Stimulated activated memory B cell treated with anti-CD40 and anti-IgM and Interleukin-4, amounts not matched to agents 10 μg/mL and 1 μg/mL and 100 μg/mL, for 72 hours (primary cell): ENCODE results near the gene SOBP.

Experiments used
- ATAC-seq: fragments of 150-1000 bp; cut with Tn5 transposase; 2 replicates; pipeline ENCODE4 v1.10.0; 2021
- H3K27ac Mint-ChIP-seq: one replicate; pipeline ENCODE4 v1.8.0; 2022; ENCODE audit warnings: mild to moderate bottlenecking, mixed read lengths
- H3K27me3 Mint-ChIP-seq: one replicate; pipeline ENCODE4 v1.8.0; 2022; ENCODE audit warnings: mixed read lengths
- H3K36me3 Mint-ChIP-seq: one replicate; pipeline ENCODE4 v1.8.0; 2022; ENCODE audit warnings: mixed read lengths
- H3K4me1 Mint-ChIP-seq: one replicate; pipeline ENCODE4 v1.8.0; 2022; ENCODE audit warnings: mixed read lengths
- H3K4me3 Mint-ChIP-seq: one replicate; pipeline ENCODE4 v1.8.0; 2022; ENCODE audit warnings: mild to moderate bottlenecking, moderate library complexity, mixed read lengths
- H3K9me3 Mint-ChIP-seq: one replicate; pipeline ENCODE4 v1.8.0; 2022; ENCODE audit warnings: mixed read lengths

The SOBP gene

DNA sequence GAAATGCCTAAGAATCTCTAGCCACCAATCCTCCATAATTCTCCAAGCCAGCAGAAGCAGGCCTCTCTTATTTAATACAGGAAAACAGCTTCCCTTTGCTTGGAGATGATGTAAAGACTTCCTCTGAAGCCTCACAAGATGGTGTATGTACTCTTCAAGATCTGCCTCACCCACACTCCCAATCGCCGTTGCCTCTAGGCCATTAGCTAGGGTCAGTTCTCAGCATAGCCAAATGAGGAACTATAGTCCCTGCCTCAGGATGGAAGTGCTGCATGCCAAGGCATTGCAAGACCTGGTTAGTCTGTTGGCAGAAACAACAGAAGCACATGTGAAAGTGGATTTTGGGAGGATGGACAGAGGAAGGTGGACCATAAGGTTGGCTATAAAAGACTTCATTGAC is 195.1 kb downstream of the SOBP start:
- H3K27me3 Mint-ChIP-seq: no peaks in the 10 kb centered on the region
- H3K4me1 Mint-ChIP-seq: no peaks in the 10 kb centered on the region
- peaks cover 3% of the 10 kb centered on the region for H3K9me3 Mint-ChIP-seq
- no peaks in the 10 kb centered on the region for H3K36me3 Mint-ChIP-seq
- no peak overlapping the region for H3K27ac Mint-ChIP-seq
- no peak for ATAC-seq
- H3K4me3 Mint-ChIP-seq: no peak overlapping the region

DNA sequence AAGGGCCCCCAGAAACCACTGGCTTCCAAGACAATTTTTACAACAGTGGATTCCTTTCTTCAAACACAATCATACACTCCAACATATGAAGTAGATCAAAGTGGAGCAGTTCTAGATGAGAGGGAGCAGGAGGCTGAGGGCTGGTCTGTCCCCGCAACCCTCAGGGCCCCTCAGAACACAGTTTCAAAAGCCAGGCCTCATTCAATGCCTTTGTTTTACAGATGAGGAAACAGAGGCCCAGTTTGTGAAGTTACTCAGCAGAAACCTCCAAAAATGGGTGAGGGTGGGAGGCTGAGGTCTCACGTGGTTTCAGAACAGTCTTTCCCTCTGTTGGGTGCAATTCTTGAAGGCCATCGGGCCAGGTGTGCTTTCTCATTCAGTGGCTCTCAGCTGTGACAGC is 199.3 kb downstream of the SOBP start:
- no peaks in the 10 kb centered on the region for H3K4me1 Mint-ChIP-seq
- H3K27me3 Mint-ChIP-seq: peaks cover 14% of the 10 kb centered on the region
- H3K27ac Mint-ChIP-seq: no peak overlapping the region
- H3K9me3 Mint-ChIP-seq: no peaks in the 10 kb centered on the region
- no peak for ATAC-seq
- no peaks in the 10 kb centered on the region for H3K36me3 Mint-ChIP-seq
- no peak overlapping the region for H3K4me3 Mint-ChIP-seq

DNA sequence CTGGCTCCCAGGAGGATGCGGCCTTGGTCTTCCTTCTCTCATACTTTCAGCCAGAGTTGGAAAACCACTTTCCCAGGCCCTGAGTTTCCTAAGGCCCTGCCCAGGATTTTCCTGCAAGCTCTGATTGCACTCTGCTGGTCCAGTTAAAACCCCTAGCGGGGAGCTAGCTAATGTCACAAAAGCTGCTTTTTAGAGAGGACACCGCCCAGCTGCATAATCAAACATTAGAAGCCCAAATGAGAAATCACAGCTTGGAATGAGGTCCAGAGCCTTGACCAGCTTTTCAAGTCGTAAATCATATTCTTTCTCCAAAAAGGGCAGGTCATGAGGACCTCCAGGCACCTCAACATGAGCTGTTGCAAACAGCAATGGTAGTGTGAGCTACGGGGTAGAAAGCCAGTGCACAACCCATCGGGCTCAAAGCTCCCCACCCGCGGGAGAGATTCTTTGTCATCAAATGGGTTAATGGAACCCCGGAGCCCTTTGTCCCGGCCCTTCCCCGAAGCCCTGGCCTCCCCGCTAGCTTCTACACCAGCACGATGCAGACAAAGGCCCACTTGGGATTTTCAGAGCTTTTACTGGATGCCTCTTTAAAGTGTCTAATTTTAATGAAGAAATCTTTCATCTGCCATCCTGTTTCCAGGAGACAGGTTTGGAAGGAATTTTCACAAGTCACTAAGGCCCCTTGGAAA is 200.2 kb downstream of the SOBP start:
- Mint-ChIP-seq H3K36me3 (no peaks in the 10 kb centered on the region), H3K9me3 (no peaks in the 10 kb centered on the region), H3K27ac (no peak overlapping the region), H3K4me3 (no peak overlapping the region), H3K4me1 (no peaks in the 10 kb centered on the region), H3K27me3 (peaks cover 14% of the 10 kb centered on the region)
- no peak for ATAC-seq

DNA sequence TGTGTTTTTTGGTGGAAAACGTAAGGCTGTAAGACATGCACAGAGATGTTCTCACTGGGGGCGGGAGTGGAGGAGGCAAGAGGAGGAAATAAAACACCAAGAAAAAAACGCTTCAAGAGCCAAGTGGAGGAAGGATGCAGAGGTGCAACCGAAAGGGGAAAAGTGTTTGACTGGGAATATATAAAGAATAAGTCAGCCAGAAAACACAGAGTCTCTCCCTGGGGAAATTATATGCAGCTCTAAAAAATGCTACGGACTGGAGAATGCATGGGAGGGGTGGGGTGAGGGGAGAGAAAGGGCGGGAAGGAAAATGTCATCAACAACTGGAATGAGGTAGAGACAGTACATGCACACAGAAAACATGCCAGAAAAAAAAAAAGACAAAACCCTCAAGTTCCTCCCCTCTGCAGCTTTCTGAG is 200.7 kb downstream of the SOBP start:
- Mint-ChIP-seq H3K4me1 (no peaks in the 10 kb centered on the region), H3K4me3 (no peak overlapping the region), H3K27ac (no peak overlapping the region), H3K9me3 (no peaks in the 10 kb centered on the region), H3K36me3 (no peaks in the 10 kb centered on the region), H3K27me3 (peaks cover 14% of the 10 kb centered on the region)
- ATAC-seq: no peak

DNA sequence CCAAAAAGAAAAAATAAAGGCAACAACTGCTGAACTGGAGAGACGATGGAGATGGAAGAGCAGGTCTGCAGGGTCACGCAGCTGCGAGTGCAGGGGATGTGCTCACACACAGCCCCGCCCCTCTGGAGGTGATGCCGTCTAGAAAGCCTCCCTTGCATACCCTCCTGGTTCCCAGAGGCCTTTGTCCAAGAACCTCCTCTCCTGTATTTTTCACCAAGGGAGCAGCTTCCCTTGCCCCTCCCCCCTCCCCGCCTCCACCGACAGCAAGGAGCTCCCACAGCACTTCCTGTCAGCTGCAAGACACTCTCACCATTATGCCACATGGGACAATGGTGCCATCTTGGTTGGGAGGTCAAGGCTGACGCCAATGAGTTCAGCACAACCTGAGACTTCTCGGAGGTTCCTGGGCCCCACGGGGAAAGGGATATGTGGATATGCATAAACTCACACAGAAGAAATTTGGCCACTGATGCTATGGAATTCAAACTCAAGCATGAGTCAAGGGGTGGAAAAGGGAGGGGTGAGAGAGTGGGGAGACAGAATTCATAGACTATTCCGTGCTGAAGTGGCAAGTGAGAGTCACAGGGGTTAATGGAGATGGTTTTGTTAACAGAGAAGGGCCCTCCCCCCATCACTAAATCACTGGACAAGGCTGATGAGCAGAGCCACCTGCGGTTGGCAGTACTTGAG is 201.3 kb downstream of the SOBP start:
- H3K27me3 Mint-ChIP-seq: peaks cover 14% of the 10 kb centered on the region
- H3K4me1 Mint-ChIP-seq: no peaks in the 10 kb centered on the region
- no peaks in the 10 kb centered on the region for H3K36me3 Mint-ChIP-seq
- H3K4me3 Mint-ChIP-seq: no peak overlapping the region
- no peak overlapping the region for H3K27ac Mint-ChIP-seq
- no peak for ATAC-seq
- no peaks in the 10 kb centered on the region for H3K9me3 Mint-ChIP-seq

DNA sequence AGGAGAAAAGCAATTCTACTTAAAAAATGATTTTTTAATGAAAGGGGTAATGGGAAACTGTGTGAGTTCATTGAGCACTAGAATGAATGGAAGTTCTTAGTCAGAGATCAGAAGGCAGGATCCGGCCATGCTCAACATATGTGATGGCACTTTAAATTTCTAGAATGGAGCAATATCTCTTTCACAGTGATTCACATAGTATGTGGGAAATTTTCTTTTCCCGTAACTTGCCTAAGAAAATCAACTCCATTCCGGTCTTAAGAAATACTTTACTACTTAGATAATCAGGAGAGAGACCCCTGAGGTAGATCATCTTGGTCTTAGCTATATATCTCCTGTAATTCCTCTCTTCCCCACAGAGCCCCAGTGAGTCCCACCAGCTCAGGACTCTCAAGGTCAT is 202.4 kb downstream of the SOBP start:
- Mint-ChIP-seq H3K27me3 (peaks cover 14% of the 10 kb centered on the region), H3K27ac (no peak overlapping the region)
- no peak for ATAC-seq

DNA sequence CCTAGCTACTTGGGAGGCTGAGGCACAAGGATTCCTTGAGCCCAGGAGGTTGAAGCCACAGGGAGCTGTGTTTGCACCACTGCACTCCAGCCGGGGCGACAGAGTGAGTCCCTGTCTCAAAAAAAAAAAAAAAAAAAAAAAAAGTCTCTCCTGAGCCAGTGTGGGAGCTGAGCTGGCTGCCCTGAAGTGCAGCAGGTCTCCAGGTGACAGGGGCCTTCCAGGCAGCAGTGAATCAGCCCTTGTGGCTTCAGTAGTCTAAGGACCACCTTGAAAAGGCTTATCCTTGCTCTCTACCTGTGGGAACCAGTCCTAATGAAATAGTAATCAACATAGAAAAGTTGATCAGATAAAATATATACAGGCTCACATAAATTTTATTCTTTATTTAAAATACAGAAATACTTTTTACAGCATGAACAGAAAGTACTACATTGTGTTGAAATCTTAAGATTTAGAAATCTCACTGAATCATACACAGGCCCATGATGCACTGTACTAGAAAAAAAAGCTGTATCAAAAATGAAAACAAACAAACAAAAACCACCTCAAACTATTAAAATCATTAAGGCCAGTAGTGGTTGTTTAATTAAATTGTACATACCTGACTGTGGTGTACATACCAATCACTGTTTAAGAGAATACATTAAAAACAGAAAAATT is 205.3 kb downstream of the SOBP start:
- Mint-ChIP-seq H3K27me3 (peaks cover 24% of the 10 kb centered on the region), H3K9me3 (no peaks in the 10 kb centered on the region), H3K4me3 (no peak overlapping the region), H3K4me1 (no peaks in the 10 kb centered on the region), H3K36me3 (no peaks in the 10 kb centered on the region), H3K27ac (no peak overlapping the region)
- ATAC-seq: no peak

More for the DNA sequence above, 202.4 kb downstream of the SOBP start:
- H3K9me3 Mint-ChIP-seq: no peaks in the 10 kb centered on the region
- H3K4me3 Mint-ChIP-seq: no peak overlapping the region
- H3K4me1 Mint-ChIP-seq: no peaks in the 10 kb centered on the region
- H3K36me3 Mint-ChIP-seq: no peaks in the 10 kb centered on the region

DNA sequence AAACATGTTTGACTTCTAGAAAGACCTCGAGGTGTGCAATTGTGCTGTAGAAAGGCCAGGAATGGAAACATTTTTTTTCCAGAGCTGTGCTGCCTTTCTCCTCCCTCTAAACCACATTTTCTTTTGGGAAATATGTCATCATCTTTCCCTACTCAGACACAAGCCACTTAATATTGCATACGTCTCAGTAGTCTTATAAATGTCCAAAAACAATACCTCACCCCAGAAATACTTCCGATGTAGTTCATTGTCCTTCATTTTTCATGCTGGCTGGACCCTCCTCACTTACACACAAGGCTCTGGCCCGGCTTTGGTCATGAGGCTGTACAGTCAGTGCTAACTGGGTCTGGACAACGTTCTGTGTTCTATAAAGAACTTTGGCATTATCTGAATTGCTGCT is 207.8 kb downstream of the SOBP start:
- Mint-ChIP-seq H3K27ac (no peak overlapping the region), H3K27me3 (peaks cover 12% of the 10 kb centered on the region), H3K4me3 (no peak overlapping the region), H3K36me3 (no peaks in the 10 kb centered on the region), H3K4me1 (no peaks in the 10 kb centered on the region), H3K9me3 (no peaks in the 10 kb centered on the region)
- no peak for ATAC-seq

DNA sequence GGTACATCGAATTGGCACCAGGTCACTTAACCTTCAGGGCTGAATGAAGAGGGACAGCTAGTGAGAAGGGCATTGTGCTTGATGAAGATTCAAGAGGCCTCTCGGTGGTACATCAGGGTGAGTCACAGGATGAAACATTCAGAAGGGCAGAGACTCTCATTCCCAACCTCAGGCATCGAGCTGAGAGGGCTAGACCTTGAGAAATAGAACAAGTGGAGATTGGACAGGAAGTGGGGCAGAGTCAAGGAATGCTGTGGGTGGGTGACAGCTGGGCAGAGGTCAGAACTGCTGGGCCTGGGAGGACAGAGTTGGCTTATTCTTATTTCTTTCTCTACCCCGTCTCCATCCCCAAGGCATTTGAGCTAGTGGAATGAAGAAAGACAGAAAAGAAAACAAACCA is 208.2 kb downstream of the SOBP start:
- no peaks in the 10 kb centered on the region for H3K4me1 Mint-ChIP-seq
- no peak for ATAC-seq
- no peak overlapping the region for H3K4me3 Mint-ChIP-seq
- no peak overlapping the region for H3K27ac Mint-ChIP-seq
- H3K9me3 Mint-ChIP-seq: no peaks in the 10 kb centered on the region
- no peaks in the 10 kb centered on the region for H3K36me3 Mint-ChIP-seq
- H3K27me3 Mint-ChIP-seq: peaks cover 12% of the 10 kb centered on the region

DNA sequence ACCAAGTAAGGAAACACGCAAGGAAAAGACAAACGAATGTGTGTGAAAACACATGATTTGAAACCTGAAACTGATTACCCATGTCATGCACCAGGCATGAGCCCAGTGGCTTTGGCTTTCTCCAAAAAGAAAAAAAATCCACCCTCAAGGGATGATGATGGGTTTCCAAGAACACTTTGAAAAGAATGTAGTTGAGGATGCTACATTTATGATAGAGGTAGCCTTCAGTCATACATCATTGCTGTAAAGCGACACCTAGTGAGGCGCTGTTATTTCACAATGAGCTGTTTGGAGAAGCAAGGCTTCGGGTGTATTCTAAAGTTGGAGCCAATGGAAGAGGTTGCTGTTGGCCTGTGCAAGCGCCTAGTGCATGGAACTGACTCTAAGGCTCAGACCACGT is 209.3 kb downstream of the SOBP start:
- Mint-ChIP-seq H3K27me3 (peaks cover 12% of the 10 kb centered on the region), H3K4me1 (peaks cover under 1% of the 10 kb centered on the region), H3K36me3 (no peaks in the 10 kb centered on the region), H3K9me3 (no peaks in the 10 kb centered on the region), H3K27ac (no peak overlapping the region), H3K4me3 (no peak overlapping the region)
- ATAC-seq: no peak

DNA sequence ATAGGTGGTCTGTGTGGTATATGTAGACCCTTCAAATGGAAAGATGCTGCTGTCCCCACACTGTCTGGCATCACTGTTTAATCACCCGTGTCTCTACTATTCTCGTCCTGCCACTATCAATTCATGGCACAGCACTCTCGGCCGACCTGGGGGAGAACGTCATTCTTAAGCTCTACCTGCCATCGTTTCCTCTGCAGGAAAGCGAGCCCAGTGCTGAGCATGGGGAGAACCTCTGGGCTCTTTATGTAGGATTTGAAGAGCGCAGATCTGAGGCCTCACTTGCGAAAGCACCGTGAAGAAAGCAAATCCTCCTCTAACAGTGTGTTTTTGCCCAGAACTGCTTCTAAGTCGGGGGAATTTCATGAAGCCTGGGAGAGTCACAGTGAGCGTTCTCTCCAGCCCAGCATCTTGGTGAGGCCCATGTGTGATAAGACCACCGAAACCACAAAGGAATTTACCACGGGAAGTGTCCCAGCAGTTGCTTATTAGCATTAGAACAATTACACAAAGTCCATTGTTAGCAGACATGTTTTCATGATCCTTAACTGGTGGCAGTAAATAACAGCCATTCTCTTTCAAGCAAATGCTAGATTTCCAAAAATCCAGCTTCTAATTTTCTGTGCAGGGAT is 209.9 kb downstream of the SOBP start:
- H3K9me3 Mint-ChIP-seq: no peaks in the 10 kb centered on the region
- ATAC-seq: no peak
- H3K27ac Mint-ChIP-seq: no peak overlapping the region
- no peaks in the 10 kb centered on the region for H3K36me3 Mint-ChIP-seq
- peaks cover 6% of the 10 kb centered on the region for H3K4me1 Mint-ChIP-seq
- no peak overlapping the region for H3K4me3 Mint-ChIP-seq
- peaks cover 12% of the 10 kb centered on the region for H3K27me3 Mint-ChIP-seq

DNA sequence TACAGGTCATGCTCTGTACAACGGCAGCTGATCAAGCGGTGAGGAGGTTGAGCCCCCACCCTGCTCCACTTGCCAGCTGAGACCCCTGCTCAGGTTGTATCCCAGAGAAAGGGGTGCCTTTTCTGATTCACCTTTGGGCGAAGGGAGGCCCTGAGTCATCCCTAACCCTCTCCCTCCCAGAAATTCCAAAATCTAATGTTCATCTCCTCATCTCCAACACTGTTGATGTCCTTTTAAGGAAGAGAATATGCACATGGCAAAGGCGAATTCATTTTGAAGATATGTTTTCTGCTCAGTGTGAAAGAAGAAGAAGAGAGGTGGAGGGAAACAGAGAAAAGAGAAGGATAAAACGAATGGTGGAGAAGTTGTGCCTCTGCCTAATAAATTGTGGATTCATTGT is 213.7 kb downstream of the SOBP start:
- no peaks in the 10 kb centered on the region for H3K9me3 Mint-ChIP-seq
- no peak for ATAC-seq
- no peaks in the 10 kb centered on the region for H3K36me3 Mint-ChIP-seq
- H3K4me3 Mint-ChIP-seq: no peak overlapping the region
- H3K27ac Mint-ChIP-seq: no peak overlapping the region
- H3K27me3 Mint-ChIP-seq: peaks cover 2% of the 10 kb centered on the region
- H3K4me1 Mint-ChIP-seq: peaks cover 6% of the 10 kb centered on the region

DNA sequence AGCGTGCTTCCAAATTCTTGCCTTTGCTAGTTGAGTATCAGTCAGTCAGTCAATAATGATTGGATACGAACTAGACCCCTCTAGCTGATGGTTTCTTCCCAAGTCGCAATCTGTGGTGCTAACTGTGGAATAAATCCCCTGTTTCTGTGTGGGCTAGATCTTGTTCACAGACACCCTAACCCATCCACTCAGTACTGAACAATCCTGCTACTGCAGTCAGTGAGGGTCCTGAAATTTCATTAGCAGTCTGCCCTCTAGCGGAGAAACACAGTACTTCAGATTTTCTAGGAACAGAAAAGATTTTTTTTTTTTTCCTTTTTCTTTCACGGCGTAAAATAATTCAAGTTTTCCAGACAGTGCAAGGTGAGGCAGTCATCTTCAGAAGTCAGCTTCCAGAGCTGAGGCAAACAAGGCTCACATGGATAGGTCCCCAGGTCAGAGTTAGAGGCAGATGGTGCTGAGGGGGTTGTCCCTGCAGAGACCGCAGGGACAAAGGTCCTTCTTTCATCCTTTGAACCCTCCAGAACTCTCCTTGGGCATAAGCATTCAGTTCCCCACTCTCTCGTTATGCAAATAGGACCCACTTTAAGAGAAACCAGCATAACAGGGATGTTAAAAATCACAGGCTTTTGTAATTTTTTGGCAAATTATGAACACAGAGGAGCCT is 214.6 kb downstream of the SOBP start:
- H3K36me3 Mint-ChIP-seq: no peaks in the 10 kb centered on the region
- H3K4me3 Mint-ChIP-seq: no peak overlapping the region
- peaks cover 6% of the 10 kb centered on the region for H3K4me1 Mint-ChIP-seq
- peak overlapping the region; percentile 15 for H3K27ac Mint-ChIP-seq
- H3K9me3 Mint-ChIP-seq: no peaks in the 10 kb centered on the region
- ATAC-seq: no peak
- H3K27me3 Mint-ChIP-seq: no peaks in the 10 kb centered on the region

DNA sequence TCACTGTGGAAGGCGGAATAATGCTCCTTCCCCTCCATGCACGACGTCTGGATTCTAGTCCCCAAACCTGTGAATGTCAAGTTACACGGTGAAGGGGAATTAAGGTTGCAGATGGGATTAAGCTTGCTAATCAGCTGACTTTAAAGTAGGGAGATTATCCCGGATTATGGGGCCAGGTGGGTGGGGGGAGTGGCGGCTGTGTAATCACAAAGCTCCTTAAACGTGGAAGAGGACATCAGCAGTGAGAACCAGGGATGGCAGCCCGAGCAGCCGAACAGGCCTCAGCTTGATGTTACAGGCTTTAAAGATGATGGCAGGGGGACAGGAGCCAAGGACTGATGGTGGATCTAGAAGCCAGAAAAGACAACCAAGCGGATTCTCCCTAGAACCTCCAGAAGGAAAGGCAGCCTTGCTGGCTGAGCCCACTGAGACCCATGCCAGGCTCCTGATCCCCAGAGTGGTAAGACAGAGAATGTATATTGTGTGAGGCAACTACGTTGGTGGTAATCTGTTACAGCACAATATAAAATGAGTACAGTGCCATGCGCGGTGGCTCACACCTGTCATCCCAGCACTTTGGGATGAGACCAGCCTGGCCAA is 216.7 kb downstream of the SOBP start:
- Mint-ChIP-seq H3K9me3 (no peaks in the 10 kb centered on the region), H3K4me1 (peaks cover 6% of the 10 kb centered on the region), H3K27me3 (no peaks in the 10 kb centered on the region), H3K36me3 (no peaks in the 10 kb centered on the region), H3K27ac (no peak overlapping the region), H3K4me3 (no peak overlapping the region)
- no peak for ATAC-seq
